Globus pallidus (tissue), 1 donor: ENCODE results near the gene DCLK1.

ENCODE experiments used
- DNase-seq: peaks from one replicate; pipeline ENCODE4 v3.0.0-alpha.2; 2015; ENCODE audit warnings: low spot score

Gene DCLK1

DNA sequence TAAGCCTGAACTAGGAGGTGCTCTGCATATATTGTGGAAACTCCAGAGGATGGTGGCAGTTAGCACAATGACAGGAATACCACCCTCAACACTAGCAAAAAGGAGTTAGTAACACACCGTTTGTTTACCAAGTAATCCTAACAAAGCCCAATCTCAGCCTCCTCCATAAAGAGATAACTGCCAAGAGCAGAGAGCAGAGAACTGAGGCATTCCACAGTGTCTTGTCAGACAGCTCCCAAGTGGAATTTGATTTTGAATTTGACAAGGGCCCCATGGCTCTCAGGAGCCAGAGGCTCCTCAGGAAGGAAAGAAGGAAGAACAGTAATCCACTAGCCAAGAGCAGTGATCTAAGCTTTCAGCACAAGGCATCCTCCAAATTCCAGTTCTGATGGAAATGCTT, 298.6 kb downstream of the DCLK1 start:
- no peak for DNase-seq

DNA sequence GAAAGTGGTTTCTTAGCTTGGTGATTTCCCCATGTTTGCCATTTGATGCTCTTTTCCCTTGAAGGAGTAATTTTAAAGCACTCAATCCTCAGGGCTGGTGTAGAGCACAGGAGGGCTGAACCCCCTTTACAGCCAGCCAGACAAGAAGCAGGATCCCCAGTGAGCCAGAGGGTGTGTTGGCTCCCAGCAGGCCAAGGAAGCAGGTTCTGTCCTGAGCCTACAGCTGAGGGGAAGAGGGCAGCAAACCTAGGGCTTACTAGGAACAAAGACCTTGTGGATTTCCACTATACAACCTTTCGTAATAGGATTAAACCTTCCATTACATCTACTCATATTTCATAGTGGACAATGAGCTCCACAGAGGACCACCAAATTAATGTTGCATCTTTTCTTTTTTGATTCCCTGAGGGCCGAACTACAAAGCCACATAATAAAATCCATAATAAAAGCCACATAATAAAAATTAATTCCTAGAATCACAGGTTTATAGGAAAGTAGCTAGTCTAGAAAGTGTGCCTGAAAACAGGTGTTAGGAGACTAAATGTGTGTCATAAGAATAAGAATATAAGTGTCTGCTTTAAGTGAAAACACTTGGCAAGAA, 300.2 kb downstream of the DCLK1 start:
- no peak for DNase-seq

DNA sequence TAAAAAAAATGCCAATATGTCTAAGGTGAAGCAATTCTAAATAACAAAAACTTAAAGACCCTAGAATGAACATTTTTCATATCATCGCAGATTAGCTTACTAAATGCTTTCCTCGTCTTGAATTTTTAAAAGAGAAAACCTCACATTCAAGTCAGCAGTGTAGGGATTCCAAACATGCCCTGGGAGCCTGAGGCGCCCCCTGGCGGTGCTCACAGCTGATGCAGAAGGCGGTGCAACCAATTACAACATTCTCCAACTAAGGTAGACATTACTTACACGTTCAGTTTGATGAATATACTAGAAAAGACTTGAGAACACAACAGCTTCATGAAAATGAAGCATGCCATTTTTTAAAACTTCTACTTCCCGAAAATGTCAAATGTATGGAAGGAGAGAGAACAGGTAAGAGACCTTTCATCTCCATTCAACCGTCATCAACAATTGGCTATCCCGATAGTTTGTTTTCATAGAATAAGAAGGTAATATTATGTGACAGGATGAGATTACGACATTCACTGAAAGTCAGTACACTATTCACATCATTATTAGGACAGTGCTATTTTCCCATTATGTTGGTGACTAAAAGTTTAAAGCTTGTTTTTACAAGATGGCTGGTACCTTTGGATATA, 304.4 kb downstream of the DCLK1 start:
- no peak for DNase-seq

DNA sequence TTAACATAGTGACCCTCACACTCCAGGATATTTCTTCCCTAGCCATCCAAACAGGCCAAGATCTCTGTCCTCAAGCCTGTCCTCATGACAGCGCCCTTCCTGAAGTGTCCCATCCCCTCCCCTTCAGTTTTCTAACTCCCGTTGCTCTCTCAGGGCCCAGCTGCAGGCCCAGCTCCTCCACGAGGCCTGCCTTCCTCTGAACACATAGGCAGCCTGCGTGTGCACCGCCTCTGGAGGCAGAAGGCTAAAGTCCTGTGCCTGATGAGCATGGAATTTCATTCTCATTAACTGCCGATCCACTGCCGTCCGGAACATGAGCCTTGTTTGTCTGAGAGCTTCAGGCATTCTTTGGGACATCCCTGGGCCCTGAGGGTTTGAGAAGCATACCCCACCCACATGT, 306.4 kb downstream of the DCLK1 start:
- no peak for DNase-seq

DNA sequence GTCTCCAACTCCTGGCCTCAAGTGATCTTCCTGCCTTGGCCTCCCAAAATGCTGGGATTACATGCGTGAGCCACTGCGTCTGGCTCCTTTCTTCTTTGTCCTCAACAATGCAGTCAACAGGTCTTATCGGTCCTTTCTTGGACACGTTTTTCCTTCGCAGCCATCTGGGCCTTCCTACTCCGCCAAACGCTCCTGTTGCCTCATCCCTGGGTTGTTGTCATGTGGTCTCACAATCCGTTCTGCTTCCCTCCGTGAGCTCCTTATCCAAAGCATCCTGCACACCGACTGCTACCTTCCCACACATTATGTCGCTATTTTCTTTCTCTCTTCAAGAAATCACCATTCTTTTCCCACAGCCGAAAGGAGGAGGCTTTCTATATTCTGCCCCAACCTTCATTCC, 306.8 kb downstream of the DCLK1 start:
- DNase-seq: no peak

DNA sequence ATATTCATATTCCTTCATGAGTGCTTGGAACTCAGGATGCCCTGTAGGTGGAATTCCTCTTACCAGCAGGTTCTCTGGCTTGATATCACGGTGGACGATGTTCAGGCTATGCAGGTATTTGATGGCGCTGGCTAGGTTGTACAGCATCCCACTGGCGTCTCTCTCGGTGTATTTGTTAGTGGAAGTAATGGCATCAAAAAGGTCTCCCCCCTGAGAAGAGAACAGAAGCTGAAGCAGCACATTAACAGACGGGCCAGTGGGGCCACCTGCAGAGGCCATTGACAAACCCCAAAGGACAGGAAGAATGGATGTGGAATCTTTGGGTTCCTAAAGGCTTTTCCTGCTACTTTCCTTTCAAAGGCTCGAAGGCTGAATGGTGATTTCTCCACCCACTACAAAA, 308.5 kb downstream of the DCLK1 start:
- no peak for DNase-seq

DNA sequence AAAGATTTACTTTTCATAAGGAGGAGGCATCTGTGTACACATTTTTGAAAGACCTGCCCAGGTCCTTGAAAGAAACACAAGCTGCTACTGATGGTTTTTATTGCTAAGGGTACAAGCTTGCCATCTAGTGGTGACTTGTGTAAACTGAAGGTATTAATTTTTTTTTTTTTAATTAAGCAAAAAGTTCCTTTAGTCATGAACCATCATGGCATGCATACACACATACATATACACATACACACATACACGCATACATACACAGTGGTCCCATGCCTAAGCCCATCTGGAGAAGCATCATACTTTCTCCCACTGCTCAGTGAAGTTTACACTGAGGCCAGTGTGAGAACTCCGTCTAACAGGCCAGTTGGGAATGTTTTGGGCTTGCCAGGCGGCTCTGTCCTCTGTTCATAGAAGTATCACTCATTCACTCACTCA, 312.5 kb downstream of the DCLK1 start:
- DNase-seq: peak; percentile 49

DNA sequence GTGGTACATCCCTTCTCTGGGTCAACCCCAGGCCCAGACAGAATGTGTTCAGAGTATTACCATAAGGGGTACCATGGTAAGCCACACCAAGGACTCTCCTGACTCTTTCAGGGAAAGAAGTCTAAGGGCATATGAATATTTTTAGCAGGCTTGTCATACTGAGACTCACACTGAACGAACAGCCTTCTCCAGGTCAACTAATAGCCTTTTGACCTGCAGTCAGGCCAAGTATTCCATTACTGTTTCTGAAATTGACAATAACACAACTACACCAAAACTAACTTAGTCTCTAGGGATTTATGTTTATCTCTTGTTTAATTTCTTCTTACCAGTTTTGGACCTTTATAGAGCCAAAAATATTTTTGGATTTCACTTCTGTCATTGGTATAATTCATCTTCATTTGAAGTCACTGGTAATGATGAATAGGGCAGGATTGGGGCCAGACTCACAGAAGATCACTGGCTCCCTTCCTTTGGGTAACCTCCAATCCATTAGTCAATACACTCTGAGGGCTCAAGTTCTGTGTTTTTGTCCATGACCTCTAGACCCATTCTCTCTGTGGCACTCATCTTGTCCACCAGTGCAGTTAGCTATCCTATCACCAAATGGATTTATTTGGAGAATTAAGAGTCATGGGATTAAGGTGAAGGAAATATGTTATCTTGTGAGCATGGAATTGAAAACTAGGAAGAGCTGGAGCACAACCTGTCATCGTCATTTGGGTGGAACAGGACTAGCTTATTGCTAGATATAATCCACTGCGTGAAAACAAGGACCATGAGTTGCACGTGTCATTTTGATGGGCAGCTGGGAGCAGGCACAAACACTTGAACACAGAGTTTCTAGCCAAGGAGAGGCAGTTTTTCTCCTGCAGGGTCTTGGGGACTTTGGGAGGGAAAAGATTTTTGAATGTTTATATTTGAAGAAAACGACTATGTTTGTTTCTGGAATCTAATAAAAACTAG, 313.3 kb downstream of the DCLK1 start:
- DNase-seq: no peak

DNA sequence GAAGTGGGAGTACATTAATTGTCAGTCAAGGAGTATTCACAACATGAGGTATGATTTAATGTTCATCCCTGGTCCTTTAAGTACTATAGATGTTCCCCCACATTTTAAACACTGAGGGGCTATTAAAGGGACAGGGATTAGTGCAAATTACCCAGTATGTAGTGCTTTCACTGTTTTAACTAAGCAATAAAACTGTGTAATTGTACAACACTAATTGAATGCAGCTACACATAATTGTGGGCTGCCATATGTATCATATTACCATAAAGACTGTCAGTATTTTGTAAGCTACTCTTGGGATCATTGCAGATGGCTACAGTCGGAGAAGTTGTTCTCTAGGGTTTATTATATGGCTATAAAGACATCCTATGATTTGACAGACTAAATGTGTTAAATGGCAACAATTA, 316.6 kb downstream of the DCLK1 start:
- no peak for DNase-seq

GRCh38 chr13:35812736-35813135, 318.4 kb downstream of the DCLK1 start:
- no peak for DNase-seq

DNA sequence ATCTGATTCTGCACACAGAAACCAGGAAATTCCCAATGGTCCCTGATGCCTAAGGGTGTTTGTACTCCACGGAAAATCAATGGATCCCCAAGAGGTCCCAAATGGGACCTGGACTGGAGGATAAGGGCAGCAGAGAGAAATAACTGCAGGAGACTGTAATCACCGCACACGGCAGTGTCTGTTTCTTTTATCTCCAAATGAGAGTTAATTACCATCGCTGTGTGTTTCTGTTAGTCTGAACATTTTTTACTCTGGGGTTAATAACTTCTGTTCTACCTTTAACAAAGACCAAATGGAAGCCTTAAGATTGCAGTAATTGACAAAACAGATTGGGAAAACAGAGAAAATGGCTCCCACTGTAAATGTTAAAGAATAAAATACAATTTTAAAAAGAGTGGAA, 320.9 kb downstream of the DCLK1 start:
- DNase-seq: no peak

DNA sequence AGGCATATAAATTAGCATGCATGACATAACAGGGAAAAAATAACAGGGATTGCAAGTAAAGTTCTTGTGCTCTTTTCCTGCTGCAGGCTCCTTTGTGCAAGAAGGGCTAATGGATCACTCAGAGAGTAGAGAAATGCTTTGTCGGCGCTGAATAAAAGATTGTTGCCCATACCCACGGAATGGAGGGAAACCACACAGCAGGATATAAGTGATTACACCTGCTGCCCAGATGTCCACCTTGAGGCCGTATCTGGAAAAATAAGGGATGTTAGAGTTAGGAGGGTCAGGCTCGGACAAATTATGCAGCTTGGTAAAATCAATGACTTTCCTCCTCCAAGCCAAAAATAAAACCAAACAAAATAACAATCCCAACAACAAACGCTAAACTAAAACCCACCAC, 322.3 kb downstream of the DCLK1 start:
- DNase-seq: no peak

- DNase-seq: no peak
Measured at GRCh38 chr13:35804901-35805300, 326.3 kb downstream of the DCLK1 start.

DNA sequence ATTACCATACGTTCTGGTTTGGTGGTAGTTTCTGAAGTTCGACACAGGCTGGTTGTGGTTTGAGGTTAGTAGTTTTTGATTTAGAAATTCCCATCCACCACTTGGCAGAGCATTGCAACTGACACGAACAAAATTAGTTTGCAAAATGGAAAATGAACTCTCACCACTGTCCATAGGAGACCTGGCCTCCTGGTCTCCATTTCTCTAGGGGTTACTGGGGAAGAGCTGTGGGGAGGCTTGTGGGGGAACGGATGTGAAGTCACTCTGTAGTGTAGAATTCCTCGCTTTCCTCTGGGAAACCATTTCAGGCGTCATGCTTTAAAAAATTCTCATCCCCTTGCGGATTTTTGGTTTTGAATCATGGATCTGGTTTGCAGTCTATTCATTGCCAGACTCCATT, 333.2 kb downstream of the DCLK1 start:
- DNase-seq: no peak

DNA sequence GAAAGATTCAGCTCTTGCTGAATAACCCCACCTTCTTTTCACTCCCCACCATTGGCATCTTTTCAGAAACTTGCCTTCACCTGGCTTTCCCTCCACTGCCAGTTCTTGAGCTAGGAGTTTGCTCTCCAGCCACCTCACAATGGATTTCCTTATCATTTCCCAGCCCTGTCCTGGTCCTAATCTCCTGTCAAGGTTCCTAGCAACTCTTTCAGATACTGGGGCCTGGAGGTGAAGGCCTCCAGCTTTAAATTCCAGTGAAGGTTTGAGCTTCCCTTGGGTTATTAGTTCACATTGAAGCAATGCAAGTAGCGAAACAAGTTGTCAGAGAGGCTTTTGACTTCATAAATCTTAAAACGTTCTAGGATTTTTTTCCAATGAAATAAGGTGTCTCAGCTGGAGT, 333.9 kb downstream of the DCLK1 start:
- DNase-seq: no peak

GRCh38 chr13:35796623-35797022, 334.6 kb downstream of the DCLK1 start:
- no peak for DNase-seq

DNA sequence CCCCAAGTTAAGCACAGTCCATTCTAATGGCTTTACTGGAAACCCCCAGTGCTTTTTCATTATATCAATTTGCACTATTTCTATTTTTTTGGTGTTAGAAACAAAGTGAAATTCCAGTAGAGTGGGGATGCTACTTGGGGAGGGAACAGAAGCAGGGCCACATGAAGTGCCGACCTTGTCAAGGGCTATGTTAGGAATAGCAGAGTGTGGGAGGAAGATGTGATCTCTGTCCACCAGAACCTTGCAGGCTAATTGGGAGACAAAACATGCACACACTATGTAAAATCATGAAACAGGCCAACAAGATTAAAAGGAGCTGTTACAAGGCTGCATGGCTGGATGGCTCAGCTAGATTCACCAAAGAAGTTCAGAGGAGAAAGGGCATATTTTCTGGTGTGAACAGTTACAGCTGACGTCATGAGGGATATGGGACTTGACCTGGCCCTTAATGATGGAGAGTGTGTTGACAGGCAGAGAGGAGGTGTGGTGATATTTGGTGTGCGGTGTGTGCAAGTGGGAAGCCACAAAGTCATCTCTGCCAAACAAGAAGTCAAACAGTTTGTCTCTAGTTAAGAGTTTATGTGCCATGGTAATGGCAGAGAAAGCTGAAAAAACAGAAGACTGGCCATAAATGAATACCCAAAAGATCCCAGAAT, 336.3 kb downstream of the DCLK1 start:
- DNase-seq: no peak

DNA sequence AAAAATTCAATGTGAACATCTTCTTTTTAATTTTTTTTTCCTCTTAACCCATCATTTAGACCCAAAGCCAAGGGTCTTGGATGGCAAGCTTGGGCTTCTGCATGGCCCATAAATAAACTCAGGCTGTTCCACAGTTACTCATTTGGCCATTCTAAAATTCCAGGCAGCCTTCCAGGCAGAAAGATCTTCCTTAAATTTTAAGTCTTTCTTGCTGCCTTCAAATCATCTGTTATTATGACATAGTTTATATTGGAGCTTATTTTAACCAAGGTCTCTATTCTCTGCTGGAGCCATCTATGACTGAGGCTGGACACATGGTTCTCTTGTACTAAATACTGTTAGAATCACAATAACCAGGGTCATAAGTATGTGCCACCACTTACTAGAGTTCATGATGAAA, 337.4 kb downstream of the DCLK1 start:
- DNase-seq: no peak

DNA sequence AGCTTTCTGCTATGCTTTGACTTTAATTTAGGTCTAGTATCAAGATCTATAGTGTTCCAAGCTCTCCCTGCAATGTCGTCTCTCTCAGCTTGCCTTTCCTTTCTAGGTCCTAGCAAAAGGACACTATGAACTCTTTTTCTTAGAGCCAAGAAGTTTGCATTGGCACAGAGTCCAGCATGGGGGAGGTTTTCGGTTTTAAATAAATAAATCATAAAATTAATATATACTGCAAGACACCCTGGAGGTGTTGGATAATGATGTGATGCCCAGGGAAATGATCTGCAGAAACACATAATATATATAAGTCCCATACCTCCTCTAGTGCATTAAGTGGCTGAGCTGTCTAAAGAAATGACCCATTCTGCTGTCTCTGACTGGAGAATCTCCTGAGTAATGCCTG, 338.3 kb downstream of the DCLK1 start:
- DNase-seq: no peak

GRCh38 chr13:35792021-35792420, 339.2 kb downstream of the DCLK1 start:
- DNase-seq: no peak

GRCh38 chr13:35791184-35791851, 339.9 kb downstream of the DCLK1 start:
- DNase-seq: no peak
